Measurements from ENCODE around the gene FETUB.

Gene FETUB

DNA sequence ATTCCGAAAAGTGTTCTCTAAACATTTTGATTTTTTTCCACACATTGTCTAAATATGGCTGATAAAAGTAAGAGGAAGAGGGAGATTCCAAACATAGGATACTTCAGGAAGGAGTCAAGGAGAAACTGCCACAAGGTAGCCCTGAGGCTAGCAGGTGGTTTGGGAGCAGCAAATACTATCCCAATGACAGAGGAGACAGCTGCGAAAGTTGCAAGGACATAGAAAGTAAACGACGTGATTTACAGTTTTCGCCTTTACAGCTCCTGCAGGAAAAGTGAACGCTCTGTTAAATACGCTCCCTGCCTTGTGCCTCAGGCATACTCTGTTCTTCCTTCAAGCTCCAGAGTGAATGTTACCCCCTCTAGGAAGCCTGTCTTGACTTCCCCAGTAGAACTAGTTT lies 3.7 kb upstream of the FETUB start:
- DNase-seq (ENCODE audit: low read depth, low spot score), result no peak
- WGBS (ENCODE audit: insufficient coverage, insufficient read length), result no CpG with 5 or more reads among the region's 7 CpGs
- Histone ChIP-seq H3K9me3 (ENCODE audit: control insufficient read depth, insufficient read depth, low read length) (no peaks in the 10 kb centered on the region), H3K4me1 (ENCODE audit: control insufficient read depth, insufficient read depth, low read length) (0 out of 2 replicates have a peak, but pooled peaks cover 2% of the 10 kb centered on the region), H3K36me3 (ENCODE audit: control insufficient read depth, insufficient read depth, low read length) (no peaks in the 10 kb centered on the region), H3K27ac (ENCODE audit: low read length) (no peak overlapping the region), H3K4me3 (ENCODE audit: low read length) (no peak overlapping the region), H3K27me3 (ENCODE audit: control insufficient read depth, insufficient read depth, low read length) (no peaks in the 10 kb centered on the region)

DNA sequence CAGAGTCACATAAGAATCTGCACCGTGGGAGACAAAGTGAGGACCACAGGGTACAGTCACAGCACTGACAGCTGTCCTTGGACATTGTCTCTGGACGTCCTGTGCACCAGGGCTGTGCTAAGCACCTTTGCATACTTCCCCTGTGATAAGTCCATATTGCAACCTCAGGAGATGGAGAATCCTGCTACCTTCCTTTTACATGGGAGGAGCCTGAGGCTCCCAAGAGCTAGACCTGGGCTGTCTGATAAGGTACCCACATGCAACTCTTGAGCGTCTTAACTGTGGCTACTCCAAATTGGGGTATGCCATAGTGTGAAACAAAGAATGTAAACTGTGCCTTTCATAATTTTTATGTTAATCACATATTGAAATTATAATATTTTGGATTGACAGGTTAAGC lies 2.5 kb upstream of the FETUB start:
- no peaks in the 10 kb centered on the region for H3K9me3 ChIP-seq (ENCODE audit: control insufficient read depth, insufficient read depth, low read length)
- no peak overlapping the region for H3K27ac ChIP-seq (ENCODE audit: low read length)
- H3K4me1 ChIP-seq (ENCODE audit: control insufficient read depth, insufficient read depth, low read length), result 0 out of 2 replicates have a peak, but pooled peaks cover 2% of the 10 kb centered on the region
- H3K27me3 ChIP-seq (ENCODE audit: control insufficient read depth, insufficient read depth, low read length), result no peaks in the 10 kb centered on the region
- H3K36me3 ChIP-seq (ENCODE audit: control insufficient read depth, insufficient read depth, low read length), result no peaks in the 10 kb centered on the region
- no CpG with 5 or more reads among the region's 3 CpGs for WGBS (ENCODE audit: insufficient coverage, insufficient read length)
- no peak for DNase-seq (ENCODE audit: low read depth, low spot score)
- H3K4me3 ChIP-seq (ENCODE audit: low read length), result no peak overlapping the region

DNA sequence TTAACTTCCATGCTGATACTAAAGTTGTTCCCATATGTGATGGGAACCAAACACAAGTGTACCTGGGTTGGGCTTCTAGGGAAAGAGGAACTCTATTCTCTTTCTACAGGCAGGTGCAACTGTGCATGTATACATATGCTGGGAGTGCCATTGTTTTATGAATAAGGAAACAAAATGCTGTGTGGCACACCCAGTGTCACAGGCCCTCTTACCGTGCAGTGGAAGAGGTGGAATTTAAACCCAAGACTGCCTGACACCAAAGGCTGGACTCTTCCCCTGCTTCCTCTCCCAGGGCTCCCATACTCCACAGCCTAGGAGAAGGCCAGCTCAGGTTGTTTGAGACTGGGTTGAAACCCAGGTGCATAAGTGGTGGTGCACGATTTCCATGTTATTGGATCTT lies 1.9 kb upstream of the FETUB start:
- WGBS (ENCODE audit: insufficient coverage, insufficient read length), result no CpG with 5 or more reads among the region's 2 CpGs
- Histone ChIP-seq H3K36me3 (ENCODE audit: control insufficient read depth, insufficient read depth, low read length) (no peaks in the 10 kb centered on the region), H3K27ac (ENCODE audit: low read length) (no peak overlapping the region), H3K4me1 (ENCODE audit: control insufficient read depth, insufficient read depth, low read length) (0 out of 2 replicates have a peak, but pooled peaks cover 2% of the 10 kb centered on the region), H3K4me3 (ENCODE audit: low read length) (no peak overlapping the region), H3K9me3 (ENCODE audit: control insufficient read depth, insufficient read depth, low read length) (no peaks in the 10 kb centered on the region), H3K27me3 (ENCODE audit: control insufficient read depth, insufficient read depth, low read length) (no peaks in the 10 kb centered on the region)
- DNase-seq (ENCODE audit: low read depth, low spot score), result no peak

DNA sequence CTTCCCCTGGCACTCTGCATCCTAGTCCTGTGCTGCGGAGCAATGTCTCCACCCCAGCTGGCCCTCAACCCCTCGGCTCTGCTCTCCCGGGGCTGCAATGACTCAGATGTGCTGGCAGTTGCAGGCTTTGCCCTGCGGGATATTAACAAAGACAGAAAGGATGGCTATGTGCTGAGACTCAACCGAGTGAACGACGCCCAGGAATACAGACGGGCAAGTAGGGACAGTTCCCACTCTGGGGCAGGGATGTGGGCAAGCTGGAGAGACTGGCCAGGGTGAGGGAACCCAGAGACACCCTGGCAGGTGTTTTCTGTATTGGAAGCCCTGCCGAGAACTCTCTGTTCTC lies 247 bp downstream of the FETUB start:
- no peaks in the 10 kb centered on the region for H3K27me3 ChIP-seq (ENCODE audit: control insufficient read depth, insufficient read depth, low read length)
- H3K4me3 ChIP-seq (ENCODE audit: low read length), result no peak overlapping the region
- no CpG with 5 or more reads among the region's 9 CpGs for WGBS (ENCODE audit: insufficient coverage, insufficient read length)
- no peaks in the 10 kb centered on the region for H3K9me3 ChIP-seq (ENCODE audit: control insufficient read depth, insufficient read depth, low read length)
- no peaks in the 10 kb centered on the region for H3K36me3 ChIP-seq (ENCODE audit: control insufficient read depth, insufficient read depth, low read length)
- 0 out of 2 replicates have a peak, but pooled peaks cover 2% of the 10 kb centered on the region for H3K4me1 ChIP-seq (ENCODE audit: control insufficient read depth, insufficient read depth, low read length)
- DNase-seq (ENCODE audit: low read depth, low spot score), result no peak
- no peak overlapping the region for H3K27ac ChIP-seq (ENCODE audit: low read length)

DNA sequence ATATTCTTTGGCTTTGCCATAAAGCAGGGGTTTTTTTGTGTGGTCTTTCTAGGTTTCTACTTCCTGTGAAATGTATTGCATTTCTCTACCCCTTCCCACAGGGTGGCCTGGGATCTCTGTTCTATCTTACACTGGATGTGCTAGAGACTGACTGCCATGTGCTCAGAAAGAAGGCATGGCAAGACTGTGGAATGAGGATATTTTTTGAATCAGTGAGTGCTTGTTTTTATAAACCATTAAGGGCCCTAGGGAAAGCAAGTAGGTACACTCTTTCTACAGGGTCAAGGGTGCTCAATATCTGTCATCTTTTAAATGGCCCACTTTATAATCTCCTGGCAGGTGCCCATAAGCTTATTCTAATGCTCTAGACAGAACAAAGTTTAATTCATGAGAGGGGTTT lies 730 bp downstream of the FETUB start:
- H3K4me1 ChIP-seq (ENCODE audit: control insufficient read depth, insufficient read depth, low read length), result 0 out of 2 replicates have a peak, but pooled peaks cover 2% of the 10 kb centered on the region
- H3K4me3 ChIP-seq (ENCODE audit: low read length), result no peak overlapping the region
- H3K36me3 ChIP-seq (ENCODE audit: control insufficient read depth, insufficient read depth, low read length), result no peaks in the 10 kb centered on the region
- DNase-seq (ENCODE audit: low read depth, low spot score), result no peak
- H3K9me3 ChIP-seq (ENCODE audit: control insufficient read depth, insufficient read depth, low read length), result no peaks in the 10 kb centered on the region
- no peaks in the 10 kb centered on the region for H3K27me3 ChIP-seq (ENCODE audit: control insufficient read depth, insufficient read depth, low read length)
- H3K27ac ChIP-seq (ENCODE audit: low read length), result no peak overlapping the region

DNA sequence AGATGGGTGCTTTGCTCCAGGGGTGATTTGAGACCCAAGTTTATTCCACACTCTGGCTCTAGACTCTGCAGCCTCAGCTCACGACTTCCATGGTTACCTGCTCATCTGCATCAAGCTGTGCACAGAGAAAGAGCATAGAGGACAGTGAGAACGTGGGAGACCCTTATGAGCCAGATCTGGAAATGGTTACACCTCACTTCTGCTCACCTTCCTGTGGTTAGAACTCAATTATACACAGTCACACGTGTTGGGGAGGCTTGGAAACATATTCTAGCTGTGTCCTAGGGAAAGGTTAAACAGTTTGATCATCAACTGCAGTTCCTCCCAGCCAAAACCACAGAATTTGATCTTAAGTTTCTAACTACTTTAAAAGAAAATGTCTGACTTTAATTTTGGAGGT lies 1.8 kb downstream of the FETUB start:
- no CpG with 5 or more reads among the region's 3 CpGs for WGBS (ENCODE audit: insufficient coverage, insufficient read length)
- Histone ChIP-seq H3K27me3 (ENCODE audit: control insufficient read depth, insufficient read depth, low read length) (no peaks in the 10 kb centered on the region), H3K4me1 (ENCODE audit: control insufficient read depth, insufficient read depth, low read length) (0 out of 2 replicates have a peak, but pooled peaks cover 2% of the 10 kb centered on the region), H3K36me3 (ENCODE audit: control insufficient read depth, insufficient read depth, low read length) (no peaks in the 10 kb centered on the region), H3K4me3 (ENCODE audit: low read length) (no peak overlapping the region), H3K9me3 (ENCODE audit: control insufficient read depth, insufficient read depth, low read length) (no peaks in the 10 kb centered on the region), H3K27ac (ENCODE audit: low read length) (no peak overlapping the region)
- DNase-seq (ENCODE audit: low read depth, low spot score), result no peak

DNA sequence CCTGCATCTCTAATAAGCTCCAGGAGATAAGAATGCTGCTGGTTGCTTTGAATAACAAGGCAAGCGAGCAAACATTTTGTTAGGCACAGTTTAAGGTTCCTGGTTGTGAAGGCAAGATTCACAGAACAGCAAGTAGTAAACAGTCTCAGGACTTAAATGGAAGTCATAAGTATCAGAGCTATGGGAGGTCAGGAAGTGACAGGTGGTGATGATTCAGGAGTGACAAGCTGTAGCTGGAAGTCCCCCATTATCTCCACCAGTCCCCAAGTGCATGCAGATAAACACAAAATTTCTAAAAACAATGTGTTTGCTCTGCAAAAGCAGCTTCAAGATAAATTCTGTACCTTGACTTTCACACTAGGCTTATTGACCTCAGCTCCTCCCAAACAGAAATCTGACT lies 3.3 kb downstream of the FETUB start:
- Histone ChIP-seq H3K4me3 (ENCODE audit: low read length) (no peak overlapping the region), H3K27me3 (ENCODE audit: control insufficient read depth, insufficient read depth, low read length) (no peaks in the 10 kb centered on the region), H3K27ac (ENCODE audit: low read length) (no peak overlapping the region), H3K36me3 (ENCODE audit: control insufficient read depth, insufficient read depth, low read length) (no peaks in the 10 kb centered on the region), H3K9me3 (ENCODE audit: control insufficient read depth, insufficient read depth, low read length) (no peaks in the 10 kb centered on the region), H3K4me1 (ENCODE audit: control insufficient read depth, insufficient read depth, low read length) (0 out of 2 replicates have a peak, but pooled peaks cover 2% of the 10 kb centered on the region)
- no CpG with 5 or more reads among the region's 1 CpG for WGBS (ENCODE audit: insufficient coverage, insufficient read length)
- no peak for DNase-seq (ENCODE audit: low read depth, low spot score)

DNA sequence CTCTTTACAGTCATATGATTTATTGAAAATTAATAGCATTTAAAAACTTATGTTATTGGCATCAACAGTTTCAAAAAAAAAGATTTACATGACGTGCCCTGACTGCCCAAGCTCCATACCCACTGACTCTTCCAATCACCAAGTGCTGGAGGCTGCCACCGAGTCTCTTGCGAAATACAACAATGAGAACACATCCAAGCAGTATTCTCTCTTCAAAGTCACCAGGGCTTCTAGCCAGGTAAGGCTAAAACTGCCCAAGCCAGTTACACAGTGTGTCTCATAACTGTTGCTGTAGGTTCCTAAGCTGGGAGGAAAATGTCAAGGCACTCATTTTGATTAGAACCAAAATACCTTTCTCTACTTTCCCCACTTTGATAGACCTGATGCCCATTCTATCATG lies 4.5 kb downstream of the FETUB start:
- WGBS (ENCODE audit: insufficient coverage, insufficient read length), result no CpG with 5 or more reads among the region's 3 CpGs
- Histone ChIP-seq H3K4me3 (ENCODE audit: low read length) (no peak overlapping the region), H3K9me3 (ENCODE audit: control insufficient read depth, insufficient read depth, low read length) (no peaks in the 10 kb centered on the region), H3K4me1 (ENCODE audit: control insufficient read depth, insufficient read depth, low read length) (0 out of 2 replicates have a peak, but pooled peaks cover 2% of the 10 kb centered on the region), H3K36me3 (ENCODE audit: control insufficient read depth, insufficient read depth, low read length) (no peaks in the 10 kb centered on the region), H3K27me3 (ENCODE audit: control insufficient read depth, insufficient read depth, low read length) (no peaks in the 10 kb centered on the region), H3K27ac (ENCODE audit: low read length) (no peak overlapping the region)
- no peak for DNase-seq (ENCODE audit: low read depth, low spot score)

DNA sequence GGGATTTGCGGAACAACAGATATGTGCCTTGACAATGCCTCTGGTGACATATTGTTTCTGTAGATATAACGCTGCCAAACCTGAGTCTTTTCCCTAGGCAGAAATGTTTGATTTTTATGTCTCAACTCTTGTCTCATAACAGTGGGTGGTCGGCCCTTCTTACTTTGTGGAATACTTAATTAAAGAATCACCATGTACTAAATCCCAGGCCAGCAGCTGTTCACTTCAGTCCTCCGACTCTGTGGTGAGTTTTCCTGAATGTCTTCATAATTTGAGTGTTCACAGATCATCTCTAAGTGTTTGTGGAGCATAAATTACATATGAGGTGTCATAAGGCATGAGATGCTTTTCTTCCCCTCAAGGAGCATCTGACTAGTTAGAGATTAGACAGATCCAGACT lies 5.9 kb downstream of the FETUB start:
- Histone ChIP-seq H3K27ac (ENCODE audit: low read length) (no peak overlapping the region), H3K4me3 (ENCODE audit: low read length) (no peak overlapping the region), H3K9me3 (ENCODE audit: control insufficient read depth, insufficient read depth, low read length) (no peaks in the 10 kb centered on the region), H3K36me3 (ENCODE audit: control insufficient read depth, insufficient read depth, low read length) (no peaks in the 10 kb centered on the region), H3K27me3 (ENCODE audit: control insufficient read depth, insufficient read depth, low read length) (no peaks in the 10 kb centered on the region), H3K4me1 (ENCODE audit: control insufficient read depth, insufficient read depth, low read length) (no peaks in the 10 kb centered on the region)
- no peak for DNase-seq (ENCODE audit: low read depth, low spot score)
- WGBS (ENCODE audit: insufficient coverage, insufficient read length), result no CpG with 5 or more reads among the region's 4 CpGs

DNA sequence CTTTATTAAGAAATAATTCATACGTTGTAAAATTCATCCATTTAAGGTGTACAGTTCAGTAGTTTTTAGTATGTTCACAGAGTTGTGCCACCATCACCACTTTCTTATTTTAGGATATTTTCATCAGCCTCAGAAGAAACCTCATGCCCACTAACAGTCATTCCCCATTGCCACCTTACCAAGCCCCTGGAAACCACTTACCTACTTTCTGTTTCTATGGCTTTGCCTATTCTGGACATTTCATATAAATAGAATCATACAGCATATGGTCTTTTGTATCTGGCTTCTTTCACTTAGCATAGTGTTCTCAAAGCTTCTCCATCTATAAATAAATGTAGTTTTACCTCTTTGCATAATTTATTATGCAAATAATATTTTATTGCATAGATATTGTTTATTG lies 6.6 kb downstream of the FETUB start:
- Histone ChIP-seq H3K4me1 (ENCODE audit: control insufficient read depth, insufficient read depth, low read length) (no peaks in the 10 kb centered on the region), H3K9me3 (ENCODE audit: control insufficient read depth, insufficient read depth, low read length) (no peaks in the 10 kb centered on the region), H3K4me3 (ENCODE audit: low read length) (no peak overlapping the region), H3K27me3 (ENCODE audit: control insufficient read depth, insufficient read depth, low read length) (no peaks in the 10 kb centered on the region), H3K36me3 (ENCODE audit: control insufficient read depth, insufficient read depth, low read length) (no peaks in the 10 kb centered on the region), H3K27ac (ENCODE audit: low read length) (no peak overlapping the region)
- WGBS (ENCODE audit: insufficient coverage, insufficient read length), result no CpG with 5 or more reads among the region's 1 CpG
- no peak for DNase-seq (ENCODE audit: low read depth, low spot score)

DNA sequence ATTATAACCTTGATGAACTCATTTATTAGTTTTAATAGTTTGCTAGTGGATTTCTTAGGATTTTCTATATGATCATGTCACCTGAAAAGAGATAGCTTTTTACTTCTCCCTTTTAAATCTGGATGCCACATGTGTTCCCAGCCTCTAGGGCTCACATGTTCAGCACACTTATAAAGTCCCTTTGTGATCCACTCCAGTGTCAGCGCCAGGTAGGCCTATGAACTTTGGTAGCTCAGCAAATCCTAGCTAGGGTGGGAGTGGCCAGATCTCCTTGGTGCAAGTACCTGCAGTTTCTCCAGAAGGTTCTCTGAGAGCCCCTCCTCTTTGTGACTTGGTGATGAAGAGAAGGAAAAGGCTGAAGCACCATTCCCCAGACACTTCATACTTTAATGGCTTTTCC lies 8.7 kb downstream of the FETUB start:
- no peak for DNase-seq (ENCODE audit: low read depth, low spot score)
- no CpG with 5 or more reads among the region's 1 CpG for WGBS (ENCODE audit: insufficient coverage, insufficient read length)

More for the DNA sequence above, 8.7 kb downstream of the FETUB start:
- Histone ChIP-seq H3K4me1 (ENCODE audit: control insufficient read depth, insufficient read depth, low read length) (no peaks in the 10 kb centered on the region), H3K4me3 (ENCODE audit: low read length) (no peak overlapping the region), H3K27me3 (ENCODE audit: control insufficient read depth, insufficient read depth, low read length) (no peaks in the 10 kb centered on the region), H3K36me3 (ENCODE audit: control insufficient read depth, insufficient read depth, low read length) (no peaks in the 10 kb centered on the region), H3K9me3 (ENCODE audit: control insufficient read depth, insufficient read depth, low read length) (no peaks in the 10 kb centered on the region), H3K27ac (ENCODE audit: low read length) (no peak overlapping the region)
